H1 (cell line): ENCODE results near the gene GPT2. TPM values are rescaled to one million over a fixed set of nuclear protein-coding genes. Genes with fewer than 3 reads are reported as not detected.
A peak's percentile ranks its signal among the peaks of the same experiment; 100 is the strongest.

Source experiments
- CTCF ChIA-PET: fragments of 300-600 bp; sonication (Branson Sonifier 250); formaldehyde crosslinking; loops from one replicate; lab custom pipeline; 2021; ENCODE audit not compliant: partially characterized antibody; lab: Charles Lee
- POLR2A ChIA-PET: fragments of 300-600 bp; sonication (Branson Sonifier 250); formaldehyde crosslinking; loops from one replicate; lab custom pipeline; 2021; ENCODE audit warnings: inconsistent platforms; ENCODE audit not compliant: partially characterized antibody; lab: Charles Lee
- DNase-seq, 2 experiments: peaks; one replicate each; pipeline versions ENCODE4 v3.0.0 to v3.0.0-alpha.2; 2010 to 2022; ENCODE audit warnings: low spot score in 2 of 2, low read depth in 1 of 2, mixed read lengths in 1 of 2
- FAIRE-seq: peaks from 2 replicates; lab custom pipeline; 2011; peaks lifted over from hg19 to GRCh38; lab: Jason Lieb, UNC
- H2AFZ ChIP-seq: 2 replicates; pipeline ENCODE4 v1.8.1; 2012; ENCODE audit warnings: low read length, inconsistent platforms
- H2AK5ac ChIP-seq: 2 replicates; pipeline ENCODE4 v1.6.1; 2013; ENCODE audit warnings: low read depth, low read length
- H2BK120ac ChIP-seq: replicated peaks from 2 replicates; pipeline ENCODE3; 2013; ENCODE audit warnings: low read depth, low read length, inconsistent platforms
- H2BK12ac ChIP-seq: 2 replicates; pipeline ENCODE4 v1.6.1; 2013; ENCODE audit warnings: low read depth, low read length
- H2BK15ac ChIP-seq: 2 replicates; pipeline ENCODE4 v1.6.1; 2013; ENCODE audit warnings: low read length
- H2BK20ac ChIP-seq: 2 replicates; pipeline ENCODE4 v1.6.1; 2013; ENCODE audit warnings: low read length
- H2BK5ac ChIP-seq: 2 replicates; pipeline ENCODE4 v1.6.1; 2013; ENCODE audit warnings: low read depth, low read length
- H3K14ac ChIP-seq: 2 replicates; pipeline ENCODE4 v1.6.1; 2013; ENCODE audit warnings: inconsistent platforms; ENCODE audit not compliant: insufficient read length
- H3K18ac ChIP-seq: 2 replicates; pipeline ENCODE4 v1.6.1; 2013; ENCODE audit warnings: low read length; ENCODE audit errors: extremely low read depth
- H3K23ac ChIP-seq: 2 replicates; pipeline ENCODE4 v1.6.1; 2013; ENCODE audit warnings: inconsistent platforms; ENCODE audit not compliant: insufficient read length
- H3K23me2 ChIP-seq: 2 replicates; pipeline ENCODE4 v1.6.1; 2013; ENCODE audit warnings: low read depth, low read length
- H3K27ac ChIP-seq: 2 replicates; pipeline ENCODE4 v1.6.1; 2011; ENCODE audit warnings: low read depth, low read length, inconsistent platforms
- H3K27me3 ChIP-seq, 4 experiments: replicated peaks in 1 of 4; 1 replicate in 1 of 4; 2 replicates in 3 of 4; pipeline versions ENCODE4 v1.6.1 to v1.8.1; 2011 to 2013; ENCODE audit warnings: low read length in 3 of 4, mild to moderate bottlenecking in 3 of 4, inconsistent platforms in 2 of 4, mixed read lengths in 2 of 4, moderate library complexity in 1 of 4; ENCODE audit not compliant: control insufficient read depth in 3 of 4, insufficient read depth in 3 of 4; ENCODE audit errors: extremely low read depth in 1 of 4
- H3K36me3 ChIP-seq, 4 experiments: 2 replicates each; pipeline versions ENCODE4 v1.6.1 to v1.8.1; 2011 to 2013; ENCODE audit warnings: mild to moderate bottlenecking in 4 of 4, low read length in 3 of 4, moderate library complexity in 2 of 4, control low read depth in 1 of 4, inconsistent platforms in 1 of 4; ENCODE audit not compliant: insufficient read depth in 4 of 4, control insufficient read depth in 2 of 4
- H3K4ac ChIP-seq: replicated peaks from 2 replicates; pipeline ENCODE3; 2013; ENCODE audit warnings: low read length, low read depth, mixed read lengths, inconsistent platforms; ENCODE audit not compliant: insufficient read length
- H3K4me1 ChIP-seq, 4 experiments: replicated peaks in 1 of 4; 1 replicate in 1 of 4; 2 replicates in 3 of 4; pipeline versions ENCODE4 v1.6.1 to v1.8.1; 2011 to 2013; ENCODE audit warnings: low read length in 3 of 4, inconsistent platforms in 2 of 4, mixed read lengths in 1 of 4; ENCODE audit not compliant: insufficient read depth in 4 of 4, control insufficient read depth in 3 of 4
- H3K4me2 ChIP-seq, 2 experiments: 2 replicates each; pipeline versions ENCODE4 v1.6.1 to v1.8.1; 2011 to 2013; ENCODE audit warnings: low read depth in 2 of 2, low read length in 2 of 2, control low read depth in 1 of 2, inconsistent platforms in 1 of 2, mild to moderate bottlenecking in 1 of 2; ENCODE audit not compliant: insufficient read depth in 1 of 2
- H3K4me3 ChIP-seq, 4 experiments: fragments of 200-600, 300-600 bp in 1 of 4; sonication (generic), shearing (Covaris generic), sonication (Bioruptor Twin) in 1 of 4; 2 replicates each; pipeline versions ENCODE4 v1.5.1 to v1.8.1; 2011 to 2016; ENCODE audit warnings: low read length in 4 of 4, low read depth in 3 of 4, control low read depth in 2 of 4, inconsistent platforms in 2 of 4, mild to moderate bottlenecking in 2 of 4, mixed read lengths in 1 of 4, moderate library complexity in 1 of 4; ENCODE audit not compliant: insufficient read depth in 2 of 4; ENCODE audit errors: extremely low read depth in 1 of 4
- H3K56ac ChIP-seq: replicated peaks from 2 replicates; pipeline ENCODE3; 2013; ENCODE audit warnings: low read depth, mild to moderate bottlenecking, mixed read lengths, low read length, inconsistent platforms; ENCODE audit not compliant: insufficient read length
- H3K79me1 ChIP-seq: 2 replicates; pipeline ENCODE4 v1.6.1; 2013; ENCODE audit warnings: low read depth, low read length, control low read depth
- H3K79me2 ChIP-seq, 2 experiments: 2 replicates each; pipeline versions ENCODE4 v1.6.1 to v1.8.1; 2012 to 2013; ENCODE audit warnings: low read length in 2 of 2, mild to moderate bottlenecking in 2 of 2, inconsistent platforms in 1 of 2; ENCODE audit not compliant: insufficient read depth in 2 of 2, control insufficient read depth in 1 of 2
- H3K9ac ChIP-seq, 4 experiments: replicated peaks in 1 of 4; 1 replicate in 1 of 4; 2 replicates in 3 of 4; pipeline versions ENCODE4 v1.6.1 to v1.8.1; 2011 to 2013; ENCODE audit warnings: low read depth in 3 of 4, low read length in 3 of 4, control low read depth in 2 of 4, mild to moderate bottlenecking in 2 of 4, moderate library complexity in 2 of 4, inconsistent platforms in 1 of 4; ENCODE audit errors: extremely low read depth in 1 of 4
- H3K9me3 ChIP-seq, 2 experiments: 2 replicates each; pipeline versions ENCODE4 v1.6.1 to v1.8.1; 2012 to 2013; ENCODE audit warnings: mild to moderate bottlenecking in 2 of 2, moderate library complexity in 2 of 2, control low read depth in 1 of 2, inconsistent platforms in 1 of 2, low read depth in 1 of 2, low read length in 1 of 2, mixed read lengths in 1 of 2; ENCODE audit not compliant: insufficient read depth in 2 of 2
- H4K20me1 ChIP-seq, 2 experiments: replicated peaks in 1 of 2; 2 replicates each; pipeline versions ENCODE3 to v1.8.1; 2011 to 2013; ENCODE audit warnings: inconsistent platforms in 2 of 2, low read length in 2 of 2, mild to moderate bottlenecking in 1 of 2; ENCODE audit not compliant: insufficient read depth in 2 of 2, control insufficient read depth in 1 of 2
- H4K5ac ChIP-seq: 2 replicates; pipeline ENCODE4 v1.6.1; 2013; ENCODE audit warnings: low read length, low read depth, mixed read lengths, inconsistent platforms; ENCODE audit not compliant: insufficient read length
- H4K8ac ChIP-seq: 2 replicates; pipeline ENCODE4 v1.8.0; 2013; ENCODE audit warnings: mild to moderate bottlenecking, moderate library complexity, low read length, inconsistent platforms; ENCODE audit not compliant: insufficient read depth; ENCODE audit errors: extremely low read depth
- H4K91ac ChIP-seq: replicated peaks from 2 replicates; pipeline ENCODE3; 2013; ENCODE audit warnings: low read length, mixed read lengths, inconsistent platforms; ENCODE audit not compliant: insufficient read length
- ASH2L ChIP-seq: fragments of 200-600, 300-600 bp; sonication (generic); IDR thresholded peaks from one replicate; pipeline ENCODE4 v1.7.1; 2017; ENCODE audit warnings: low read length
- CTCF ChIP-seq, 3 experiments: IDR thresholded peaks; 1 replicate in 2 of 3; 2 replicates in 1 of 3; pipeline versions ENCODE4 v1.5.1 to v1.6.1; 2011; ENCODE audit warnings: low read length in 3 of 3, mild to moderate bottlenecking in 3 of 3, inconsistent platforms in 2 of 3, low read depth in 1 of 3, moderate library complexity in 1 of 3; ENCODE audit not compliant: insufficient read depth in 1 of 3; ENCODE audit errors: control extremely low read depth in 1 of 3
- JUND ChIP-seq: IDR thresholded peaks from 2 replicates; pipeline ENCODE4 v1.6.1; 2011; ENCODE audit warnings: mild to moderate bottlenecking, improper control_type of control experiment, low read length
- RAD21 ChIP-seq, 2 experiments: IDR thresholded peaks in 1 of 2; conservative IDR thresholded peaks in 1 of 2; 2 replicates each; pipeline ENCODE4 v1.6.1; 2011; ENCODE audit warnings: low read depth in 2 of 2, low read length in 2 of 2, improper control_type of control experiment in 1 of 2, inconsistent platforms in 1 of 2, mild to moderate bottlenecking in 1 of 2, moderate library complexity in 1 of 2
- WGBS, 2 experiments: shearing (Covaris generic) in 1 of 2; methylation state at CpG; one replicate each; pipeline versions ENCODE4 v1.1.6 to v1.1.7; 2013 to 2015; ENCODE audit warnings: low lambda C conversion rate in 2 of 2, mixed read lengths in 2 of 2, inconsistent platforms in 1 of 2, low coverage in 1 of 2, missing lambda C conversion rate in 1 of 2; ENCODE audit not compliant: insufficient replicate concordance in 2 of 2, insufficient coverage in 1 of 2, insufficient read length in 1 of 2; ENCODE audit errors: extremely low coverage in 1 of 2, missing lambda C conversion rate in 1 of 2; 5-methylcytosine and 5-hydroxymethylcytosine counted together
- polyA plus RNA-seq, 7 experiments: library from polyadenylated mRNA; depleted of rRNA in 3 of 7; stranded (reverse) in 5 of 7; unstranded in 2 of 7; fragments of >200 nt in 5 of 7; fragments of 200-250 nt in 2 of 7; gene quantifications; 1 replicate in 5 of 7; 2 replicates in 1 of 7; 4 replicates in 1 of 7; pipeline versions ENCODE4 v1.2.1 to v1.2.3, GENCODE V29; 2011 to 2013; ENCODE audit warnings: missing spikeins in 2 of 7, mixed read lengths in 2 of 7
- total RNA-seq: library from RNA; stranded (reverse); fragmentation: NEBNext Ultra II Directional; extraction: Animal tissue kit (Norgen Biotek cat#: 25700); gene quantifications from 2 replicates; pipeline ENCODE4 v1.2.1, GENCODE V29; 2021

GPT2 gene
- total and polyA plus RNA-seq, 2 of the 8 experiments (the other 6 are each of a cell fraction or from before 2014, with no cell fraction given): 71.6 to 94.1 TPM

GRCh38 chr16:46857368-46857945 is 26.7 kb upstream of the GPT2 start:
- Histone ChIP-seq H3K18ac (no peak overlapping the region), H2BK20ac (no peak overlapping the region), H2BK5ac (no peak overlapping the region), H4K8ac (no peak overlapping the region), H3K9me3 (no peaks in the 10 kb centered on the region), H3K79me1 (no peaks in the 10 kb centered on the region), H2BK120ac (no peak overlapping the region), H4K20me1 (no peaks in the 10 kb centered on the region), H3K56ac (no peak overlapping the region), H2AK5ac (no peak overlapping the region), H2AFZ (no peak overlapping the region), H3K23ac (no peak overlapping the region), H3K14ac (no peak overlapping the region), H3K9ac (no peak overlapping the region), H3K79me2 (no peaks in the 10 kb centered on the region), H3K4ac (no peak overlapping the region), H3K23me2 (no peaks in the 10 kb centered on the region), H3K27me3 (no peaks in the 10 kb centered on the region), H3K4me1 (peaks cover 0 to 4% (median 0%) of the 10 kb centered on the region in 4 experiments; a peak in 4 of 7 replicates), H4K5ac (no peak overlapping the region), H2BK12ac (no peak overlapping the region), H2BK15ac (no peak overlapping the region), H3K27ac (no peak overlapping the region), H3K4me3 (no peak overlapping the region), H3K36me3 (no peaks in the 10 kb centered on the region), H3K4me2 (no peak overlapping the region), H4K91ac (no peak overlapping the region)
- TF ChIP-seq CTCF (IDR thresholded peaks at IDR 0.05; ENCODE audit: control extremely low read depth in 1 of 3, insufficient read depth in 1 of 3, low read depth in 1 of 3, low read length in 3 of 3): peak in 2 of 3 experiments; percentile 29 to 40; a peak in 2 of 4 replicates
- TF ChIP-seq ASH2L: no peak
- TF ChIP-seq RAD21 (IDR thresholded peaks at IDR 0.05 in 1 of 2, conservative IDR thresholded peaks at IDR 0.05 in 1 of 2; ENCODE audit: low read depth in 2 of 2, low read length in 2 of 2): peak; percentile 36 to 58
- no peak for TF ChIP-seq JUND
- WGBS, 2 experiments: 80% methylated on average over 6 of the region's 6 CpGs; no CpG with 5 or more reads in 1 of the 2 experiments
- FAIRE-seq: no peak
- no peak for DNase-seq
- CTCF ChIA-PET: interaction anchor here (0.6 to 4.7 kb wide), 17 partner anchors 9 to 281 kb away, joined by 3 to 51 read pairs (median 4); partner anchors contain the start of gene GPT2
- POLR2A ChIA-PET: interaction anchor here (0.6 to 13.3 kb wide), 8 partner anchors 10 to 71 kb away, joined by 4 to 150 read pairs (median 5); partner anchors contain the start of gene GPT2
